ENCODE measurements around the gene HMGA1.
"Not testable (repeated sequence)": the region's sequence is repeated elsewhere in the genome, so short reads cannot be mapped to it uniquely, and the experiment has no call there.

HMGA1 gene

DNA sequence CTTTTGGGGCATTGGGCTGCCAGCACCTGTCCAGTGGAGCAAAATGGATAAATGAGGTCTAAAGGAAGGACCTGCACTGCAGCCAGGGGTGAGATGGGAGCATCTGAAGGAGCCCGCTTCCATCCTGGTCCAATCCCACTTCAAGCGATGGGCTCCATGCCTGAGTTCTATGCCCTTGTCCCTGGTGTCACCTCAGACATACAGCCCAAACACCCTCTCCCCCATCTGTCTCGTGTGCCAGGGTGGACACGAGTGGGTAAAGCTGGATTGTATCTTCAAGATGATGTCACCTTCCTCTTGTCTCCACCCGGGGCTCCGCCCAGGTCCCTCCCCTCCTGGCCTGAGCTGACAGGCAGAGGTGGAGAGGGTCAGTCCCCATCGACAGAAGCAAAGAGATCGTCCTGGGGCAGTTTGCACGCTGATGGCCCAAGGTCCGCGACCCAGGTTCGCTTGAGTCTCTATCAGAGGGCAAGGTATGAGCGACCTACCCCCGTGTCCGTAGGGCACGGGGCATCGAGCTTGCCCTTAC lies 11.6 kb downstream of the HMGA1 start:
- DNase-seq: peak; percentile 38
- Mint-ChIP-seq H3K4me1 (peaks cover 32% of the 10 kb centered on the region), H3K27ac (peak overlapping the region; percentile 85), H3K9me3 (peaks cover 8% of the 10 kb centered on the region), H3K36me3 (ENCODE audit: low read depth) (peaks cover 9% of the 10 kb centered on the region), H3K27me3 (ENCODE audit: low read depth, poor library complexity) (peaks cover 4% of the 10 kb centered on the region), H3K4me3 (peak overlapping the region; percentile 88)
- TF ChIP-seq, protein P1, sequence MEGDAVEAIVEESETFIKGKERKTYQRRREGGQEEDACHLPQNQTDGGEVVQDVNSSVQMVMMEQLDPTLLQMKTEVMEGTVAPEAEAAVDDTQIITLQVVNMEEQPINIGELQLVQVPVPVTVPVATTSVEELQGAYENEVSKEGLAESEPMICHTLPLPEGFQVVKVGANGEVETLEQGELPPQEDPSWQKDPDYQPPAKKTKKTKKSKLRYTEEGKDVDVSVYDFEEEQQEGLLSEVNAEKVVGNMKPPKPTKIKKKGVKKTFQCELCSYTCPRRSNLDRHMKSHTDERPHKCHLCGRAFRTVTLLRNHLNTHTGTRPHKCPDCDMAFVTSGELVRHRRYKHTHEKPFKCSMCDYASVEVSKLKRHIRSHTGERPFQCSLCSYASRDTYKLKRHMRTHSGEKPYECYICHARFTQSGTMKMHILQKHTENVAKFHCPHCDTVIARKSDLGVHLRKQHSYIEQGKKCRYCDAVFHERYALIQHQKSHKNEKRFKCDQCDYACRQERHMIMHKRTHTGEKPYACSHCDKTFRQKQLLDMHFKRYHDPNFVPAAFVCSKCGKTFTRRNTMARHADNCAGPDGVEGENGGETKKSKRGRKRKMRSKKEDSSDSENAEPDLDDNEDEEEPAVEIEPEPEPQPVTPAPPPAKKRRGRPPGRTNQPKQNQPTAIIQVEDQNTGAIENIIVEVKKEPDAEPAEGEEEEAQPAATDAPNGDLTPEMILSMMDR (IDR thresholded peaks at IDR 0.05): no peak

DNA sequence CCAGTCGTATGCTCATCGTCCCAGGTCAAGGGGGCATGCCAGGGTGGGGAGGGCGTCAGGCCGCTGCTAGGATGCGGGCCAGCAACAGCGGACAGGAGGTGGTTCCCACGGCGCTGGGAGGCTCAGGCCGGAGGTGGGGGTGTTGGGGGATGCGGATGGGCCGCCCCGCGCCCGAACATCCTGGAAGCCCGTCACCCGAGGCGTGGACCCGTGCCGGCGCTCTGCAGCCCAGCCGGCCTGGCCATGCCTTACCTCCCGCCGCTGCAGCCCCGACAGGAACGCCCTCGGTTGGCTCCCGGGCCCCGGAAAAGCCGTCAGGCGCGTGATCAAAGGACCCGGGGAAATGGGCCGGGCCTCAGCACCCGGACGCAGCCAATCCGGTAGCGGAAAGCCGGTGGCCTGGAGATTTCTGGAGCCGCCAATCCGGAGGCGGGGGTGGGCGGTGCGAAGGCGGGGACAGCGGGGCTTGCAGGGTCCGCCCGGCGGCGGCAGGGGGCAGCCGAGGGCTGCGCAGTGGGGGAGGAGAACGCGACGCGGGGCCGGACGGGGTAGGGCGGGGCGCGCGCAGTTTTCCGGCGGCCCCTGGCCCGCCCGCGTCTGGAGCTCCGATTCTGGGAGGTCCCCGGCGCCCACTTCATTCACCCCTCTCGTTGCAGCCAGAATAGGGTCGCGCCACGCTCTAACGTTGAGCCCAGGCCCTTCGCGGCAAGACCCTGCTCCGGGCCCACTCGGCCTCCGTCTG lies 12.2 kb downstream of the HMGA1 start, which contains the start of gene SMIM29:
TSS of gene SMIM29 (minus strand) at position 280 of the 742 bp plus-strand sequence. CDS start 1,215 bp downstream, outside the sequence.
- TF ChIP-seq, protein P1 (IDR thresholded peaks at IDR 0.05): peak; percentile 89
- H3K27ac Mint-ChIP-seq: peak within 1 kb of the TSS; percentile 85
- H3K36me3 Mint-ChIP-seq (ENCODE audit: low read depth): peaks cover 5% of the 10 kb centered on the region
- H3K27me3 Mint-ChIP-seq (ENCODE audit: low read depth, poor library complexity): peaks cover 4% of the 10 kb centered on the region
- peak; percentile 98 for DNase-seq
- H3K4me3 Mint-ChIP-seq: peak within 1 kb of the TSS; percentile 88
- H3K9me3 Mint-ChIP-seq: peaks cover 8% of the 10 kb centered on the region
- peaks cover 26% of the 10 kb centered on the region for H3K4me1 Mint-ChIP-seq

DNA sequence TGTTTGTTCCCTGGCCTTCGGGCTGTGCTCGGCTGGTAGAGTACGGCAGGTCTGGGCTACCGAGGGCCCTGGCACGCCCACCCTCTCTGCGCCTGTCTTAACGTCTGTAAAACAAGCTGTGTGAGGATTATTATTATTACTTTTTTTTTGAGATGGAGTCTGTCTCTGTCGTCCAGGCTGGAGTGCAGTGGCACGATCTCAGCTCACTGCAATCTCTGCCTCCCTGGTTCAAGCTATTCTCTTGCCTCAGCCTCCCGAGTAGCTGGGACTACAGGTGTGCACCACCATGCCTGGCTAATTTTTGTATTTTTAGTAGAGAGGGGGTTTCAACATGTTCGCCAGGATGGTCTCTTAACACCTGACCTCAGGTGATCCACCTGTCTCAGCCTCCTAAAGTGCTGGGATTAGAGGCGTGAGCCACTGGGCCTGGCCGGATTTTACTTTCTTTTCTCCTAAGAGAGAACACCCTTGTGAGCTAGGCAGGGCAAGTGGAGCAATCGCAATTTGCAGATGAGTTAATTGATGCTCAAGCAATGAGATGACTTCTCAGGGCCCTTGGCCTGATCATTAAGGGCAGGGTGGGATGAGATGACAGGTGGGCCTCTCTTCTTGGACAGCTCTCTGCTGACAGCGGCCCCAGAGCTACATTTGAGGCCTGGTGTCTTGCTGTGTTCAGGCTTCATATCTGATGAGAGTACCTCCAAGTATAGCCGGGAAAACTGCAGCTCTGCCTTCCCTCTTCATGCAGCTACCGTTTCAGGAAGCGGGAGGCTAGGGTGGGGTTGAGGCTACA lies 13.0 kb downstream of the HMGA1 start:
- peaks cover 26% of the 10 kb centered on the region for H3K4me1 Mint-ChIP-seq
- H3K27ac Mint-ChIP-seq: no peak overlapping the region
- no peak for DNase-seq
- TF ChIP-seq, protein P1 (IDR thresholded peaks at IDR 0.05): no peak
- peaks cover 8% of the 10 kb centered on the region for H3K9me3 Mint-ChIP-seq
- H3K27me3 Mint-ChIP-seq (ENCODE audit: low read depth, poor library complexity): peaks cover 4% of the 10 kb centered on the region
- H3K4me3 Mint-ChIP-seq: peak overlapping the region; percentile 88
- peaks cover 5% of the 10 kb centered on the region for H3K36me3 Mint-ChIP-seq (ENCODE audit: low read depth)

DNA sequence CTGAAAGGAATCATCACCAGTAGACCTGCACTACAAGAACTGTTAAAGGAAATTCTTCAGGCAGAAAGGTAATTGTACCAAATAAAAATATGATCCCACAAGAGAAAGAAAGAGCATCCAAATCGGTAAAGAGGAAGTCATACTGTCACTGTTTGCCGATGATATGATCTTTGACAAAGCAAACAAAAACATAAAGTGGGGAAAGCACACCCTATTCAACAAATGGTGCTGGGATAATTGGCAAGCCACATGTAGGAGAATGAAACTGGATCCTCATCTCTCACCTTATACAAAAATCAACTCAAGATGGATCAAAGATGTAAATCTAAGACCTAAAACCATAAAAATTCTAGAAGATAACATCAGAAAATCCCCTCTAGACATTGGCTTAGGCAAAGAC lies 15.7 kb downstream of the HMGA1 start:
- not testable (repeated sequence) for H3K27me3 Mint-ChIP-seq (ENCODE audit: low read depth, poor library complexity); H3K4me3 Mint-ChIP-seq; DNase-seq; H3K9me3 Mint-ChIP-seq; H3K36me3 Mint-ChIP-seq (ENCODE audit: low read depth)
- peaks cover 10% of the 10 kb centered on the region for H3K4me1 Mint-ChIP-seq
- H3K27ac Mint-ChIP-seq: peak overlapping the region; percentile 30

DNA sequence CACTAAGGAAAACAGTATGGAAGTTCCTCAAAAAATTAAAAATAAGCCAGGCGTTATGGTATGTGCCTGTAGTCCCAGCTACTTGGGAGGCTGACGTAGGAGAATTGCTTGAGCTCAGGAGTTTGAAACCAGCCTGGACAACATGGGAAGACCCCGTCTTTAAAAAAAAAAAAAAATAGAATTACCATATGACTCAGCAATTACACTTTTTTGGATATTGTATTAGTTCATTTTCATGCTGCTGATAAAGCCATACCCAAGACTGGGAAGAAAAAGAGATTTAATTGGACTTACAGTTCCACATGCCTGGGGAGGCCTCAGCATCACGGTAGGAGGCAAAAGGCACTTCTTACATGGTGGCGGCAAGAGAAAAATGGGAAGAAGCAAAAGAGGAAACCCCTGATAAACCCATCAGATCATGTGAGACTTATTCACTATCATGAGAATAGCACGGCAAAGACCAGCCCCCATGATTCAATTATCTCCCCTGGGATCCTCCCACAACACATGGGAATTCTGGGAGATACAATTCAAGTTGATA lies 22.9 kb downstream of the HMGA1 start:
- Mint-ChIP-seq H3K9me3 (peaks cover 42% of the 10 kb centered on the region), H3K4me3 (no peak overlapping the region), H3K27ac (no peak overlapping the region), H3K27me3 (ENCODE audit: low read depth, poor library complexity) (peaks cover 2% of the 10 kb centered on the region), H3K36me3 (ENCODE audit: low read depth) (peaks cover 27% of the 10 kb centered on the region), H3K4me1 (no peaks in the 10 kb centered on the region)
- no peak for DNase-seq
- TF ChIP-seq, protein P1 (IDR thresholded peaks at IDR 0.05): no peak

Data from nephron progenitor cell (in vitro differentiated cells).